ENCODE data around the gene VWCE.
"Not testable (repeated sequence)": the region's sequence is repeated elsewhere in the genome, so short reads cannot be mapped to it uniquely, and the experiment has no call there.

DNA sequence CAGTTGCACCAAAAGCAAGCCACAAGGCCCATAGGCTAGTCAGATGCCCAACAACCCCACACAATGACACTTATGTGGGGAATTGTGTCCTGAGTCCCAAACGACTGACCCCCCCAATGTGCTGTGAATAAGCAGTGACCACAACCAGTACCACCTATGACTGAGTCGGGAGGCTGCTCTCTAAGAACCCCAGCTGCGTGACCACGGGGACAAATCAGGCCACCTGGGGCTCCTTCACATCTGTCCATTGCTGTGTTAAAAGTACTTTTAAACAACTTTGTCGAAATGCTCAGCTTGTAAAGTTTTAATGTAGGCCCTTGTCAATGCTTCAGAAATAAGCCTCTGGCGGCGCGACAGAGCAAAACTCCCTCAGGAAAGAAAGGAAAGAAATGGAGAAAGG, 54.8 kb downstream of the VWCE start:
- TF ChIP-seq CTCF (IDR thresholded peaks at IDR 0.05; ENCODE audit: insufficient read depth, low read length); POLR2AphosphoS5 (IDR thresholded peaks at IDR 0.05; ENCODE audit: low read depth); REST (IDR thresholded peaks at IDR 0.05; ENCODE audit: insufficient replicate concordance, low read depth): not testable (repeated sequence)

Data from HL-60 (cell line).